CD8-positive, alpha-beta memory T cell (primary cell): ENCODE measurements around the gene IFT22. TPM values are rescaled to one million over a fixed set of nuclear protein-coding genes. Genes with fewer than 3 reads are reported as not detected.

Experiments used
- CTCF ChIA-PET: fragments of 350-600 bp; sonication (Branson Sonifier 250); formaldehyde crosslinking; loops from one replicate; lab custom pipeline; 2021; ENCODE audit warnings: antibody characterized with exemption; lab: Charles Lee
- POLR2A ChIA-PET: fragments of 350-600 bp; sonication (Branson Sonifier 250); formaldehyde crosslinking; loops from one replicate; lab custom pipeline; 2021; ENCODE audit warnings: antibody characterized with exemption; lab: Charles Lee
- DNase-seq, 5 donors: peaks; one replicate each; pipeline versions ENCODE4 v3.0.0 to v3.0.0-alpha.2; 2020 to 2022; ENCODE audit warnings: mixed read lengths in 1 of 5
- H3K27ac ChIP-seq: one replicate; pipeline ENCODE4 v1.7.0; 2013; ENCODE audit warnings: low read depth, mild to moderate bottlenecking, low read length, moderate library complexity
- H3K27me3 ChIP-seq: 2 replicates; pipeline ENCODE4 v1.7.0; 2013; ENCODE audit warnings: low read length, mild to moderate bottlenecking; ENCODE audit not compliant: insufficient read depth, poor library complexity, severe bottlenecking
- H3K36me3 ChIP-seq: 2 replicates; pipeline ENCODE4 v1.7.0; 2013; ENCODE audit warnings: mild to moderate bottlenecking, low read length, moderate library complexity; ENCODE audit not compliant: insufficient read depth
- H3K4me1 ChIP-seq: 2 replicates; pipeline ENCODE4 v1.7.0; 2013; ENCODE audit warnings: mild to moderate bottlenecking, low read length, moderate library complexity; ENCODE audit not compliant: insufficient read depth
- H3K4me3 ChIP-seq: 2 replicates; pipeline ENCODE4 v1.7.0; 2013; ENCODE audit warnings: mild to moderate bottlenecking, low read length
- H3K9me3 ChIP-seq: 2 replicates; pipeline ENCODE4 v1.7.0; 2013; ENCODE audit warnings: mild to moderate bottlenecking, low read length
- H3K27ac Mint-ChIP-seq, 8 donors: one replicate each; pipeline ENCODE4 v1.8.0; 2020 to 2021; ENCODE audit warnings: mixed read lengths in 8 of 8, mild to moderate bottlenecking in 6 of 8, inconsistent platforms in 3 of 8, moderate library complexity in 3 of 8
- H3K27me3 Mint-ChIP-seq, 2 donors: one replicate each; pipeline ENCODE4 v1.8.0; 2020 to 2021; ENCODE audit warnings: mixed read lengths in 2 of 2, mild to moderate bottlenecking in 1 of 2, moderate library complexity in 1 of 2
- H3K36me3 Mint-ChIP-seq, 3 donors: one replicate each; pipeline ENCODE4 v1.8.0; 2020 to 2021; ENCODE audit warnings: mixed read lengths in 3 of 3, inconsistent platforms in 1 of 3, mild to moderate bottlenecking in 1 of 3
- H3K4me1 Mint-ChIP-seq, 3 donors: one replicate each; pipeline ENCODE4 v1.8.0; 2020 to 2021; ENCODE audit warnings: mixed read lengths in 3 of 3, inconsistent platforms in 1 of 3, mild to moderate bottlenecking in 1 of 3
- H3K4me3 Mint-ChIP-seq, 7 donors: one replicate each; pipeline ENCODE4 v1.8.0; 2020 to 2021; ENCODE audit warnings: mixed read lengths in 7 of 7, mild to moderate bottlenecking in 6 of 7, moderate library complexity in 4 of 7, inconsistent platforms in 2 of 7
- H3K9me3 Mint-ChIP-seq, 5 donors: one replicate each; pipeline ENCODE4 v1.8.0; 2020 to 2022; ENCODE audit warnings: mixed read lengths in 5 of 5, mild to moderate bottlenecking in 3 of 5, moderate library complexity in 2 of 5, inconsistent platforms in 1 of 5
- polyA plus RNA-seq: library from polyadenylated mRNA; unstranded; fragments of 300-500 nt; fragmentation: Illumina TruSeq; gene quantifications from one replicate; pipeline ENCODE4 v1.2.3, GENCODE V29; 2021
- total RNA-seq, 2 experiments: library from RNA; stranded (reverse); gene quantifications; one replicate each; pipeline ENCODE4 v1.2.3, GENCODE V29; 2021

Gene IFT22
- total and polyA plus RNA-seq, 3 experiments from 2014 or later, result 7.9 to 13.4 (median 13.3) TPM

GRCh38 chr7:101333912-101334311 lies 12.3 kb upstream of the IFT22 start:
- Histone ChIP-seq H3K4me1 (no peaks in the 10 kb centered on the region), H3K36me3 (no peaks in the 10 kb centered on the region), H3K27ac (no peak overlapping the region), H3K27me3 (no peaks in the 10 kb centered on the region), H3K9me3 (no peaks in the 10 kb centered on the region), H3K4me3 (no peak overlapping the region)
- H3K4me1 Mint-ChIP-seq, result peaks cover 0 to 6% (median 0%) of the 10 kb centered on the region in 3 donors
- no peak for DNase-seq
- H3K27me3 Mint-ChIP-seq, result peaks cover 0 to 7% of the 10 kb centered on the region in 2 donors
- no peaks in the 10 kb centered on the region for H3K9me3 Mint-ChIP-seq
- no peaks in the 10 kb centered on the region for H3K36me3 Mint-ChIP-seq
- ChIA-PET POLR2A (no interaction called here), CTCF (interaction anchor here (1.1 to 1.5 kb wide), 2 partner anchors 10 to 29 kb away, joined by 3 read pairs; partner anchors contain the start of gene COL26A1)
- no peak overlapping the region for H3K4me3 Mint-ChIP-seq
- H3K27ac Mint-ChIP-seq, result no peak overlapping the region

GRCh38 chr7:101332026-101332425 lies 10.4 kb upstream of the IFT22 start:
- no peak overlapping the region for H3K4me3 ChIP-seq
- no peaks in the 10 kb centered on the region for H3K27me3 ChIP-seq
- no peak overlapping the region for H3K4me3 Mint-ChIP-seq
- peaks cover 0 to 7% of the 10 kb centered on the region in 2 donors for H3K27me3 Mint-ChIP-seq
- no peaks in the 10 kb centered on the region for H3K9me3 Mint-ChIP-seq
- no peaks in the 10 kb centered on the region for H3K36me3 ChIP-seq
- no peak for DNase-seq
- H3K36me3 Mint-ChIP-seq, result no peaks in the 10 kb centered on the region
- H3K4me1 ChIP-seq, result no peaks in the 10 kb centered on the region
- POLR2A ChIA-PET, result no interaction called here
- H3K4me1 Mint-ChIP-seq, result peaks cover 0 to 6% (median 0%) of the 10 kb centered on the region in 3 donors
- H3K27ac Mint-ChIP-seq, result peak overlapping the region in 1 of 8 donors; percentile 53
- H3K9me3 ChIP-seq, result no peaks in the 10 kb centered on the region
- H3K27ac ChIP-seq, result no peak overlapping the region
- CTCF ChIA-PET, result no interaction called here

GRCh38 chr7:101330011-101330484 lies 8.4 kb upstream of the IFT22 start:
- no peak for DNase-seq
- Mint-ChIP-seq H3K27ac (no peak overlapping the region), H3K9me3 (no peaks in the 10 kb centered on the region), H3K4me1 (peaks cover 0 to 6% (median 0%) of the 10 kb centered on the region in 3 donors), H3K27me3 (peaks cover 0 to 7% of the 10 kb centered on the region in 2 donors), H3K36me3 (no peaks in the 10 kb centered on the region), H3K4me3 (no peak overlapping the region)
- no peak overlapping the region for H3K4me3 ChIP-seq
- H3K36me3 ChIP-seq, result no peaks in the 10 kb centered on the region
- no peak overlapping the region for H3K27ac ChIP-seq
- POLR2A ChIA-PET, result no interaction called here
- no peaks in the 10 kb centered on the region for H3K4me1 ChIP-seq
- CTCF ChIA-PET, result interaction anchor here (1.5 kb wide), 1 partner anchor 15 kb away, joined by 5 read pairs; no protein-coding TSS in a partner anchor
- H3K9me3 ChIP-seq, result no peaks in the 10 kb centered on the region
- no peaks in the 10 kb centered on the region for H3K27me3 ChIP-seq

GRCh38 chr7:101328159-101328558 lies 6.5 kb upstream of the IFT22 start:
- Mint-ChIP-seq H3K4me3 (no peak overlapping the region), H3K27ac (no peak overlapping the region), H3K9me3 (no peaks in the 10 kb centered on the region), H3K4me1 (peaks cover 0 to 3% (median 0%) of the 10 kb centered on the region in 3 donors), H3K27me3 (peaks cover 0 to 4% of the 10 kb centered on the region in 2 donors), H3K36me3 (no peaks in the 10 kb centered on the region)
- Histone ChIP-seq H3K4me3 (no peak overlapping the region), H3K27ac (no peak overlapping the region), H3K36me3 (no peaks in the 10 kb centered on the region), H3K27me3 (no peaks in the 10 kb centered on the region), H3K4me1 (no peaks in the 10 kb centered on the region), H3K9me3 (no peaks in the 10 kb centered on the region)
- ChIA-PET POLR2A (no interaction called here), CTCF (no interaction called here)
- DNase-seq, result no peak

GRCh38 chr7:101319401-101319800 lies 2.2 kb downstream of the IFT22 start:
- Mint-ChIP-seq H3K4me3 (peak overlapping the region in 2 of 7 donors; percentile 13), H3K4me1 (peaks cover 5 to 20% (median 8%) of the 10 kb centered on the region in 3 donors), H3K27ac (no peak overlapping the region), H3K27me3 (no peaks in the 10 kb centered on the region), H3K36me3 (peaks cover 0 to 20% (median 4%) of the 10 kb centered on the region in 3 donors), H3K9me3 (no peaks in the 10 kb centered on the region)
- Histone ChIP-seq H3K9me3 (no peaks in the 10 kb centered on the region), H3K36me3 (no peaks in the 10 kb centered on the region), H3K4me3 (no peak overlapping the region), H3K4me1 (peaks cover 14% of the 10 kb centered on the region), H3K27me3 (no peaks in the 10 kb centered on the region), H3K27ac (no peak overlapping the region)
- ChIA-PET CTCF (interaction anchor here (0.6 kb wide), 1 partner anchor 91 kb away, joined by 3 read pairs; no protein-coding TSS in a partner anchor), POLR2A (no interaction called here)
- no peak for DNase-seq

GRCh38 chr7:101315336-101315735 lies 6.3 kb downstream of the IFT22 start:
- Mint-ChIP-seq H3K4me1 (no peaks in the 10 kb centered on the region), H3K27ac (no peak overlapping the region), H3K27me3 (peaks cover 3 to 6% of the 10 kb centered on the region in 2 donors), H3K36me3 (peaks cover 7 to 12% (median 7%) of the 10 kb centered on the region in 3 donors), H3K9me3 (peaks cover 3 to 17% (median 6%) of the 10 kb centered on the region in 5 donors), H3K4me3 (no peak overlapping the region)
- Histone ChIP-seq H3K4me3 (no peak overlapping the region), H3K27ac (no peak overlapping the region), H3K36me3 (no peaks in the 10 kb centered on the region), H3K27me3 (no peaks in the 10 kb centered on the region), H3K4me1 (no peaks in the 10 kb centered on the region), H3K9me3 (peaks cover 6% of the 10 kb centered on the region)
- ChIA-PET CTCF (interaction anchor here (0.9 to 1.3 kb wide), 5 partner anchors 10 to 33 kb away, joined by 3 to 5 read pairs (median 4); no protein-coding TSS in a partner anchor), POLR2A (no interaction called here)
- peak in 4 of 5 donors; percentile 21 to 36 (median 22) for DNase-seq

GRCh38 chr7:101308245-101309085 lies 13.1 kb downstream of the IFT22 start:
- H3K4me3 Mint-ChIP-seq, result peak overlapping the region; percentile 6 to 92 (median 84)
- H3K27ac ChIP-seq, result no peak overlapping the region

More at GRCh38 chr7:101308245-101309085, 13.1 kb downstream of the IFT22 start:
- CTCF ChIA-PET, result interaction anchor here (1.2 to 2.5 kb wide), 2 partner anchors 9 to 18 kb away, joined by 4 to 11 read pairs; no protein-coding TSS in a partner anchor
- H3K4me1 ChIP-seq, result no peaks in the 10 kb centered on the region
- no peaks in the 10 kb centered on the region for H3K36me3 ChIP-seq
- Mint-ChIP-seq H3K36me3 (peaks cover 0 to 14% (median 5%) of the 10 kb centered on the region in 3 donors), H3K9me3 (peaks cover 6 to 32% (median 21%) of the 10 kb centered on the region in 5 donors), H3K27ac (no peak overlapping the region), H3K27me3 (peaks cover 38 to 50% of the 10 kb centered on the region in 2 donors), H3K4me1 (peaks cover 5 to 6% (median 5%) of the 10 kb centered on the region in 3 donors)
- POLR2A ChIA-PET, result interaction anchor here (0.5 to 0.6 kb wide), 2 partner anchors 188 to 1156 kb away, joined by 3 to 4 read pairs; no protein-coding TSS in a partner anchor
- peak overlapping the region; percentile 34 for H3K4me3 ChIP-seq
- DNase-seq, result peak in 1 of 5 donors; percentile 20
- H3K9me3 ChIP-seq, result peaks cover 8% of the 10 kb centered on the region
- H3K27me3 ChIP-seq, result peaks cover 6% of the 10 kb centered on the region
